Thyroid gland (tissue), 4 donors: Measurements from ENCODE around the gene LNX1. TPM values are rescaled to one million over a fixed set of nuclear protein-coding genes. Genes with fewer than 3 reads are reported as not detected.

ENCODE experiments used
- DNase-seq, 2 donors: peaks; one replicate each; pipeline ENCODE4 v3.0.0-alpha.2; 2019
- H3K27ac ChIP-seq, 3 donors: fragments of 200-600 bp; sonication (generic); 1 replicate in 2 of 3; 2 replicates in 1 of 3; pipeline ENCODE4 v1.5.1; 2016 to 2019; ENCODE audit warnings: mild to moderate bottlenecking in 1 of 3, moderate library complexity in 1 of 3
- H3K27me3 ChIP-seq: fragments of 200-600 bp; sonication (generic); one replicate; pipeline ENCODE4 v1.5.1; 2019
- H3K36me3 ChIP-seq, 2 donors: fragments of 200-600 bp; sonication (generic); one replicate each; pipeline ENCODE4 v1.5.1; 2016 to 2019
- H3K4me1 ChIP-seq, 2 donors: fragments of 200-600 bp; sonication (generic); one replicate each; pipeline ENCODE4 v1.5.1; 2017 to 2019
- H3K4me3 ChIP-seq, 3 donors: fragments of 200-600 bp; sonication (generic); replicated peaks in 1 of 3; 1 replicate in 2 of 3; 2 replicates in 1 of 3; pipeline ENCODE4 v1.5.1; 2016; ENCODE audit warnings: mild to moderate bottlenecking in 1 of 3
- H3K9me3 ChIP-seq: fragments of 200-600 bp; sonication (generic); one replicate; pipeline ENCODE4 v1.5.1; 2017
- POLR2A ChIP-seq, 2 donors: fragments of 450-650 bp; IDR thresholded peaks; one replicate each; pipeline ENCODE4 v1.6.1; 2017; ENCODE audit warnings: antibody characterized with exemption in 2 of 2, mild to moderate bottlenecking in 2 of 2, moderate library complexity in 1 of 2
- WGBS, 2 donors: methylation state at CpG; one replicate each; pipeline ENCODE4 v1.1.5; 2017; 5-methylcytosine and 5-hydroxymethylcytosine counted together
- intact Hi-C: fragments of 100-400 bp; cut with DNase I; formaldehyde crosslinking; loops from one replicate; pipeline ENCODE4 v1.15.1; 2023
- total RNA-seq, 4 donors: library from RNA; depleted of rRNA; stranded (reverse); fragments of >200 nt; gene quantifications; one replicate each; pipeline ENCODE4 v1.2.3, GENCODE V29; 2016
- TF ChIP-seq, protein P1 (sequence below), 6 experiments: fragments of 200-600 bp in 3 of 6; fragments of 450-650 bp in 3 of 6; sonication (generic) in 3 of 6; IDR thresholded peaks; one replicate each; pipeline ENCODE4 v1.5.1; 2016 to 2019; ENCODE audit warnings: antibody characterized with exemption in 6 of 6, mild to moderate bottlenecking in 2 of 6, inconsistent platforms in 1 of 6, moderate library complexity in 1 of 6

LNX1 gene
- total RNA-seq, 4 donors from 2014 or later, result 34.3 to 63.8 (median 43.3) TPM

- WGBS, 2 donors, result 85 to 93% methylated on average over 7 of the region's 7 CpGs
- Histone ChIP-seq H3K27ac (no peak overlapping the region), H3K4me3 (no peak overlapping the region), H3K36me3 (no peaks in the 10 kb centered on the region), H3K4me1 (peaks cover 0 to 13% of the 10 kb centered on the region in 2 donors), H3K27me3 (no peaks in the 10 kb centered on the region), H3K9me3 (no peaks in the 10 kb centered on the region)
- DNase-seq, result no peak
- intact Hi-C loops, result no loop called here
- TF ChIP-seq POLR2A (IDR thresholded peaks at IDR 0.05), result no peak
- TF ChIP-seq, protein P1, sequence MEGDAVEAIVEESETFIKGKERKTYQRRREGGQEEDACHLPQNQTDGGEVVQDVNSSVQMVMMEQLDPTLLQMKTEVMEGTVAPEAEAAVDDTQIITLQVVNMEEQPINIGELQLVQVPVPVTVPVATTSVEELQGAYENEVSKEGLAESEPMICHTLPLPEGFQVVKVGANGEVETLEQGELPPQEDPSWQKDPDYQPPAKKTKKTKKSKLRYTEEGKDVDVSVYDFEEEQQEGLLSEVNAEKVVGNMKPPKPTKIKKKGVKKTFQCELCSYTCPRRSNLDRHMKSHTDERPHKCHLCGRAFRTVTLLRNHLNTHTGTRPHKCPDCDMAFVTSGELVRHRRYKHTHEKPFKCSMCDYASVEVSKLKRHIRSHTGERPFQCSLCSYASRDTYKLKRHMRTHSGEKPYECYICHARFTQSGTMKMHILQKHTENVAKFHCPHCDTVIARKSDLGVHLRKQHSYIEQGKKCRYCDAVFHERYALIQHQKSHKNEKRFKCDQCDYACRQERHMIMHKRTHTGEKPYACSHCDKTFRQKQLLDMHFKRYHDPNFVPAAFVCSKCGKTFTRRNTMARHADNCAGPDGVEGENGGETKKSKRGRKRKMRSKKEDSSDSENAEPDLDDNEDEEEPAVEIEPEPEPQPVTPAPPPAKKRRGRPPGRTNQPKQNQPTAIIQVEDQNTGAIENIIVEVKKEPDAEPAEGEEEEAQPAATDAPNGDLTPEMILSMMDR (IDR thresholded peaks at IDR 0.05), result no peak
These were observed 84.2 kb downstream of the LNX1 start for GRCh38 chr4:53507058-53507457.

DNA sequence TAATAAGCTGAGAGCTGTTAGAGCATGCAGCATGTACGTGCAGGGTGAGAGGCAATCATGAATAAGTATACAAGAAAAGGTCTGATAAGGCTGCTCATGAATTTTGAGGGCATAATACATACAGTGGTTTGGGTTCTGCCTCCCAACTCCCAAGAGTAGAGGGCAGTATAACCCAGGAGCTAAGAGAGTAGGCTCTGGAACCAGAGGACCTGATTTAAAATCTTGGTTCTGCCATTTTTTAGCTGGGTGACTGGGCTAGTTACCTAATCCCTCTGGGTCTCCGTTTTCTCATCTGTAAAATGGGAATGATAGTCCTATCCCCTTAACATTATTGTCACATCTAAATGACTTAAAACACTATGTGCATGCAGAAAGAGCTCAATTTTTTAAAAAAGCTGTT lies 85.3 kb downstream of the LNX1 start:
- Histone ChIP-seq H3K27me3 (no peaks in the 10 kb centered on the region), H3K27ac (no peak overlapping the region), H3K4me1 (peaks cover 0 to 13% of the 10 kb centered on the region in 2 donors), H3K9me3 (no peaks in the 10 kb centered on the region), H3K4me3 (no peak overlapping the region), H3K36me3 (no peaks in the 10 kb centered on the region)
- TF ChIP-seq, protein P1 (IDR thresholded peaks at IDR 0.05), result no peak
- TF ChIP-seq POLR2A (IDR thresholded peaks at IDR 0.05), result no peak
- 94 to 95% methylated on average over 2 of the region's 2 CpGs for WGBS, 2 donors
- intact Hi-C loops, result no loop called here
- DNase-seq, result no peak

- Histone ChIP-seq H3K4me1 (peaks cover 13 to 20% of the 10 kb centered on the region in 2 donors), H3K4me3 (no peak overlapping the region), H3K27ac (no peak overlapping the region), H3K27me3 (no peaks in the 10 kb centered on the region), H3K36me3 (no peaks in the 10 kb centered on the region), H3K9me3 (no peaks in the 10 kb centered on the region)
- 90 to 91% methylated on average over 1 of the region's 1 CpG for WGBS, 2 donors
- DNase-seq, result no peak
- TF ChIP-seq, protein P1 (IDR thresholded peaks at IDR 0.05), result no peak
- TF ChIP-seq POLR2A (IDR thresholded peaks at IDR 0.05), result no peak
- intact Hi-C loops, result no loop called here
These were observed 89.2 kb downstream of the LNX1 start for GRCh38 chr4:53502094-53502493.

- no peaks in the 10 kb centered on the region for H3K36me3 ChIP-seq
- no peak for DNase-seq
- no peaks in the 10 kb centered on the region for H3K27me3 ChIP-seq
- H3K4me3 ChIP-seq, result no peak overlapping the region
- TF ChIP-seq, protein P1 (IDR thresholded peaks at IDR 0.05), result no peak
- H3K4me1 ChIP-seq, result peaks cover 14 to 23% of the 10 kb centered on the region in 2 donors
- no peaks in the 10 kb centered on the region for H3K9me3 ChIP-seq
- intact Hi-C loops, result no loop called here
- H3K27ac ChIP-seq, result no peak overlapping the region
- 96 to 99% methylated on average over 4 of the region's 4 CpGs for WGBS, 2 donors
These were observed 89.7 kb downstream of the LNX1 start for GRCh38 chr4:53501561-53501960.

DNA sequence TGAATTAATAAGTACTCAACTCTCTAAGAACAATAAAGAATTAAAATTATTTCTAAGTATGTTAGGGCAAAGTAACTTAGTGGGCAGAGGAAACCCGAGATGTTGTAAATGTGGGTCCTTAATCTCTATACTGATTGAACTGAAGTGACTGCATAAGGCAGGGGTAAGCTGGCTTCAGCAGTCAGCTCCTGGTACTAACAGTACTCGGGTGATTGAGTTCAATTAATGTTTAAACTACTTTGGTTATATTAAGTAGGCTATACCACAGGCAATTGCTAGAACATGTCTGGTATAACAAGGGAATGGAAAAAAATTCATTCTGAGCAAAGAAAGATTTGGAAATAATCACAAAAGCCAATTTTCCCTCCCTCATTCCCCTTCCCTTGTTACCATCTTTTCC lies 90.7 kb downstream of the LNX1 start:
- DNase-seq, result no peak
- Histone ChIP-seq H3K36me3 (no peaks in the 10 kb centered on the region), H3K4me3 (no peak overlapping the region), H3K4me1 (peaks cover 14 to 23% of the 10 kb centered on the region in 2 donors), H3K9me3 (no peaks in the 10 kb centered on the region), H3K27me3 (no peaks in the 10 kb centered on the region), H3K27ac (no peak overlapping the region)
- WGBS, 2 donors, result 91 to 94% methylated on average over 2 of the region's 2 CpGs
- TF ChIP-seq, protein P1 (IDR thresholded peaks at IDR 0.05), result no peak
- intact Hi-C loops, result no loop called here
